Natural killer cell (primary cell): ENCODE measurements around the gene HHAT. TPM values are rescaled to one million over a fixed set of nuclear protein-coding genes. Genes with fewer than 3 reads are reported as not detected.

Source experiments
- ATAC-seq, 3 donors: fragments of 150-1000 bp in 2 of 3; fragments of 200-7000 bp in 1 of 3; cut with Tn5 transposase; 1 replicate in 1 of 3; 2 replicates in 2 of 3; pipeline ENCODE4 v1.10.0; 2021; ENCODE audit warnings: mild to moderate bottlenecking in 2 of 3, moderate library complexity in 2 of 3
- DNase-seq, 2 donors: peaks; one replicate each; pipeline versions ENCODE4 v3.0.0 to v3.0.0-alpha.2; 2013 to 2021; ENCODE audit warnings: mixed read lengths in 1 of 2
- H3K27ac ChIP-seq: one replicate; pipeline ENCODE4 v1.5.1; 2013; ENCODE audit warnings: mild to moderate bottlenecking, low read length
- H3K27me3 ChIP-seq: one replicate; pipeline ENCODE4 v1.6.1; 2013; ENCODE audit warnings: low read length; ENCODE audit not compliant: control insufficient read depth, insufficient read depth
- H3K36me3 ChIP-seq: one replicate; pipeline ENCODE4 v1.6.1; 2013; ENCODE audit warnings: low read length; ENCODE audit not compliant: control insufficient read depth, insufficient read depth
- H3K4me1 ChIP-seq: one replicate; pipeline ENCODE4 v1.6.1; 2013; ENCODE audit warnings: low read length; ENCODE audit not compliant: control insufficient read depth, insufficient read depth
- H3K4me3 ChIP-seq: one replicate; pipeline ENCODE4 v1.5.1; 2013; ENCODE audit warnings: low read length
- H3K9me3 ChIP-seq: one replicate; pipeline ENCODE4 v1.6.1; 2013; ENCODE audit warnings: low read length; ENCODE audit not compliant: control insufficient read depth, insufficient read depth
- H3K27ac Mint-ChIP-seq, 2 donors: one replicate each; pipeline ENCODE4 v1.8.0; 2022; ENCODE audit warnings: mild to moderate bottlenecking in 2 of 2, mixed read lengths in 2 of 2, moderate library complexity in 1 of 2
- H3K27me3 Mint-ChIP-seq, 2 donors: one replicate each; pipeline ENCODE4 v1.8.0; 2022; ENCODE audit warnings: low read depth in 2 of 2, mixed read lengths in 2 of 2
- H3K36me3 Mint-ChIP-seq: one replicate; pipeline ENCODE4 v1.8.0; 2022; ENCODE audit warnings: mixed read lengths
- H3K4me1 Mint-ChIP-seq, 2 donors: one replicate each; pipeline ENCODE4 v1.8.0; 2022; ENCODE audit warnings: mixed read lengths in 2 of 2
- H3K4me3 Mint-ChIP-seq: one replicate; pipeline ENCODE4 v1.8.0; 2022; ENCODE audit warnings: mild to moderate bottlenecking, moderate library complexity, mixed read lengths
- H3K9me3 Mint-ChIP-seq, 2 donors: one replicate each; pipeline ENCODE4 v1.8.0; 2022; ENCODE audit warnings: mixed read lengths in 2 of 2
- WGBS: methylation state at CpG from one replicate; pipeline ENCODE4 v1.1.7; 2013; ENCODE audit warnings: missing lambda C conversion rate; ENCODE audit not compliant: insufficient coverage; 5-methylcytosine and 5-hydroxymethylcytosine counted together
- intact Hi-C: fragments of 100-400 bp; cut with micrococcal nuclease; formaldehyde crosslinking; loops from one replicate; pipeline ENCODE4 v1.14.2; 2022
- total RNA-seq, 4 donors: library from RNA; stranded (reverse); fragments of 120-200 nt in 1 of 4; gene quantifications; one replicate each; pipeline versions ENCODE4 v1.2.3 to v1.2.4, GENCODE V29; 2013 to 2022
- TF ChIP-seq, protein P1 (sequence below): fragments of 200-600 bp; IDR thresholded peaks from one replicate; pipeline ENCODE4 v1.8.0; 2022; ENCODE audit warnings: antibody characterized with exemption

Gene HHAT
- total RNA-seq, 3 donors from 2014 or later (not counting 1 experiment from before 2014, with no cell fraction given), result 0.79 to 1.1 (median 0.82) TPM

DNA sequence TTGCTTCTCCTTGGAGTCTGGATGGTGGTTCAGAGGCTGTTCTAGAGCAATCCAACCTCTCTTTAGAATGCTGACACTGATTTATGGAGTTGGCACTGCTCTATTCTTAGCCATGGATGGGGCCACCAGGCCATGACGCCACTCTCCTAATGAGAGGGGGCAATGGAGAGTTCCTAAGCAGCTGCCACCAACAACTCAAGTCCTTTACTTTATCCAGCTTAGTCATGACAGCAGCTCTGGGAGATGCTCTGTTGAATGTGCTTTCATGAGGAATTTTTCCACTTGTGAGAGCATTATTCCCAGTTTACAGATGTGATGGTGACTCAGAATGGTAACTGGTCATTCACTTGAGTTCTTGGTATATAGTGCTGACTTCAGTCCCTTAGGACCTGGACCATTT, 366.3 kb downstream of the HHAT start:
- Histone ChIP-seq H3K4me3 (no peak overlapping the region), H3K27ac (no peak overlapping the region), H3K36me3 (no peaks in the 10 kb centered on the region), H3K9me3 (no peaks in the 10 kb centered on the region), H3K4me1 (peaks cover 16% of the 10 kb centered on the region), H3K27me3 (no peaks in the 10 kb centered on the region)
- H3K36me3 Mint-ChIP-seq, result no peaks in the 10 kb centered on the region
- no peak overlapping the region for H3K27ac Mint-ChIP-seq
- no peak overlapping the region for H3K4me3 Mint-ChIP-seq
- TF ChIP-seq, protein P1, sequence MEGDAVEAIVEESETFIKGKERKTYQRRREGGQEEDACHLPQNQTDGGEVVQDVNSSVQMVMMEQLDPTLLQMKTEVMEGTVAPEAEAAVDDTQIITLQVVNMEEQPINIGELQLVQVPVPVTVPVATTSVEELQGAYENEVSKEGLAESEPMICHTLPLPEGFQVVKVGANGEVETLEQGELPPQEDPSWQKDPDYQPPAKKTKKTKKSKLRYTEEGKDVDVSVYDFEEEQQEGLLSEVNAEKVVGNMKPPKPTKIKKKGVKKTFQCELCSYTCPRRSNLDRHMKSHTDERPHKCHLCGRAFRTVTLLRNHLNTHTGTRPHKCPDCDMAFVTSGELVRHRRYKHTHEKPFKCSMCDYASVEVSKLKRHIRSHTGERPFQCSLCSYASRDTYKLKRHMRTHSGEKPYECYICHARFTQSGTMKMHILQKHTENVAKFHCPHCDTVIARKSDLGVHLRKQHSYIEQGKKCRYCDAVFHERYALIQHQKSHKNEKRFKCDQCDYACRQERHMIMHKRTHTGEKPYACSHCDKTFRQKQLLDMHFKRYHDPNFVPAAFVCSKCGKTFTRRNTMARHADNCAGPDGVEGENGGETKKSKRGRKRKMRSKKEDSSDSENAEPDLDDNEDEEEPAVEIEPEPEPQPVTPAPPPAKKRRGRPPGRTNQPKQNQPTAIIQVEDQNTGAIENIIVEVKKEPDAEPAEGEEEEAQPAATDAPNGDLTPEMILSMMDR, result no peak
- WGBS, result no CpG with 5 or more reads among the region's 1 CpG
- DNase-seq, result no peak
- H3K9me3 Mint-ChIP-seq, result no peaks in the 10 kb centered on the region
- no peak for ATAC-seq
- H3K4me1 Mint-ChIP-seq, result peaks cover 18 to 20% of the 10 kb centered on the region in 2 donors
- no peaks in the 10 kb centered on the region for H3K27me3 Mint-ChIP-seq
- intact Hi-C loops, result no loop called here

DNA sequence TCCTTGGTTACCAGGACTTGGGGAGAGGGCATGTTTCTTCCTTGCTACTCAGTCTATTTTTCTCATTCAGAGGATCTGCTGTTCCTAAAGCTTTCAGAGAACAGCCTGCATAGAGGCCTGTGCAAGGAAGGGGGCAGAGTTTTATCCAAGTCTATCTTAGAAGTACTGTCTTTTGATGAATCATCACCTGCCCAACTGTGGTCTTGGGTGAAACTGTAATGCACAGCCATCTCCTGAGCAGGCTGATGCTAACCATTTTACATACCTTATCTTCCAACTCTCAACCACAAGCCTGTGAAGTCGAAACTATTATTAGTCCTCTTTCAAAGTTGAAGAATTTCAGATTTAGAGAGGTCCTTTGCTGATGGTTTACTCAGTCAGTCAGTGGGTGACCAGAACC, 368.0 kb downstream of the HHAT start:
- no peak overlapping the region for H3K27ac Mint-ChIP-seq
- no peak overlapping the region for H3K27ac ChIP-seq
- H3K36me3 Mint-ChIP-seq, result no peaks in the 10 kb centered on the region
- no peak overlapping the region for H3K4me3 Mint-ChIP-seq
- no peaks in the 10 kb centered on the region for H3K27me3 ChIP-seq
- ATAC-seq (no peak), DNase-seq (no peak)
- no peaks in the 10 kb centered on the region for H3K9me3 Mint-ChIP-seq
- H3K36me3 ChIP-seq, result no peaks in the 10 kb centered on the region
- intact Hi-C loops, result no loop called here
- peaks cover 16 to 20% of the 10 kb centered on the region in 2 donors for H3K4me1 Mint-ChIP-seq
- no peaks in the 10 kb centered on the region for H3K9me3 ChIP-seq
- no peak overlapping the region for H3K4me3 ChIP-seq
- TF ChIP-seq, protein P1, result no peak
- H3K27me3 Mint-ChIP-seq, result no peaks in the 10 kb centered on the region
- H3K4me1 ChIP-seq, result peaks cover 16% of the 10 kb centered on the region
- 0% methylated on average over 1 of the region's 1 CpG for WGBS

DNA sequence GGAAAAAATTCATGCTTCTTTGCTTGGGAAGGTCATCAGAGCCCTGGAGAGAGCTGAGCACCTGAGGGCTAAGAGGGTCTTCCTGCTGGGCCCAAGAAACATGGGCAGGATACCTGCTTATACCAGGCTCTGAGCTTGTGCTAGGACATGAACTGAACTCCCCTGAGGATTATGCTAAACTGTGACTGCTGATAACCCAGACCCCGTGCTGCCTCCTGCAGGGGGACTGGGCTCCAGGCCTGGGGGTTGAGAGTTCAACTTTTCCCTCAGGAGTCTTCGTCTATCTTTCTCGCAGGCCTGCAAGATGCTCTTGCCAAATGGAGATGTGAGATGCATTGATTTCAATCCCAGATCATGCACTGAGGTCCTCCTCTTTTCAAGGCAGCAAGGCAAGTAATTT, 368.5 kb downstream of the HHAT start:
- TF ChIP-seq, protein P1, result no peak
- H3K27me3 Mint-ChIP-seq, result no peaks in the 10 kb centered on the region
- H3K36me3 Mint-ChIP-seq, result no peaks in the 10 kb centered on the region
- DNase-seq (no peak), ATAC-seq (no peak)
- 100% methylated on average over 3 of the region's 3 CpGs for WGBS
- Histone ChIP-seq H3K4me1 (peaks cover 12% of the 10 kb centered on the region), H3K27ac (no peak overlapping the region), H3K4me3 (no peak overlapping the region), H3K9me3 (no peaks in the 10 kb centered on the region), H3K27me3 (no peaks in the 10 kb centered on the region), H3K36me3 (no peaks in the 10 kb centered on the region)
- intact Hi-C loops, result no loop called here
- H3K27ac Mint-ChIP-seq, result no peak overlapping the region
- H3K9me3 Mint-ChIP-seq, result no peaks in the 10 kb centered on the region
- H3K4me1 Mint-ChIP-seq, result peaks cover 11 to 19% of the 10 kb centered on the region in 2 donors
- no peak overlapping the region for H3K4me3 Mint-ChIP-seq

DNA sequence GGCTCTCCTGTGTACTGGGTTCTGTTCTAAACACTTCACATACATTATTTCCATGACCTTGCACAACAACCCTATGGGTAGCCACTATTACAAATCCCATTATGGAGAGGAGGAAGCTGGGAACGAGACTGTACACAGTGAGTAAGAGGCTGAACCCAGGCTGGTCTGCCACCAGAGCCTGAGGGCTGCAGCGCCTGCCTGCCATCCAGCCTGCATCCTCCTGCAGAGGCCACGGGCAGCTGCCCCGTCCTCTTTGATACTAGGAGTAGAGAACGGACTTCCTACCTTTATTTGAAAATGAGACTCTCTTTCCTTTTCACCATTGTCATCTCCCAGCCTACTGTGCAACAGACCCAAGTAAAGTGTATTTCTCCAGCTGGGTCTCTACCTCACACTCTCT, 370.0 kb downstream of the HHAT start:
- no peak for ATAC-seq
- Histone ChIP-seq H3K36me3 (no peaks in the 10 kb centered on the region), H3K9me3 (no peaks in the 10 kb centered on the region), H3K4me1 (peaks cover 5% of the 10 kb centered on the region), H3K27ac (no peak overlapping the region), H3K27me3 (no peaks in the 10 kb centered on the region), H3K4me3 (no peak overlapping the region)
- H3K4me3 Mint-ChIP-seq, result no peak overlapping the region
- H3K27me3 Mint-ChIP-seq, result no peaks in the 10 kb centered on the region
- DNase-seq, result no peak
- 95% methylated on average over 5 of the region's 5 CpGs for WGBS
- peaks cover 0 to 7% of the 10 kb centered on the region in 2 donors for H3K4me1 Mint-ChIP-seq
- no peaks in the 10 kb centered on the region for H3K36me3 Mint-ChIP-seq
- TF ChIP-seq, protein P1, result no peak
- intact Hi-C loops, result no loop called here
- H3K27ac Mint-ChIP-seq, result no peak overlapping the region
- H3K9me3 Mint-ChIP-seq, result no peaks in the 10 kb centered on the region
